Inflammatory macrophage treated with lipopolysaccharide for 4 hours (primary cell): Measurements from ENCODE around the gene NOTUM.

Experiments used
- DNase-seq: peaks from one replicate; pipeline ENCODE4 v3.0.0-alpha.2; 2020

Gene NOTUM

DNA sequence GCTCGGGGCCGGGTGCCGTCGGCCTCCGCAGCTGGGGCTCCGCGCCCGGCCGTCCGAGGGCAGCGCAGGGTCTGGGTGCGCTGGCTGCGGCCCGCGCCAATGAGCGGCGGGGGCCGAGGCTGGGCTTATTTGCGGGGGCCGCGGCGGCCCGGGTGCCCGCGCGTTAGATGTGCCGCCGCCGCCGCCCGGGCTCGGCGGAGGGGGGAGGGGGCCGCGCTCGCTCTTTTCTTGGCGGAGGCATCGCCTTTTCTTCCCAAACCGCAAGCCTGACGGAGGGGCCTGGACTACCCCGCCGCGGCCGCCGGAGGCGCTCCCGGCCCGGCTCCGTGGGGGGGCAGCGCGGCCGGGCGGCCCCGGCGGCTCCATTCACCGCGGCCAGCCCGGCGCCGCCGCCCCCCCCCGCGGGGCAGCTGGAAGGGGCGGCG lies at the start of gene NOTUM:
NOTUM (minus strand) TSS at position 101 of the 425 bp plus-strand sequence. CDS start 278 bp downstream, outside the sequence.
- DNase-seq, result no peak

- DNase-seq, result no peak
Measured at GRCh38 chr17:82009413-82009812, 48.4 kb upstream of the NOTUM start.

- DNase-seq, result no peak
Measured at GRCh38 chr17:82008941-82009405, 48.0 kb upstream of the NOTUM start.

DNA sequence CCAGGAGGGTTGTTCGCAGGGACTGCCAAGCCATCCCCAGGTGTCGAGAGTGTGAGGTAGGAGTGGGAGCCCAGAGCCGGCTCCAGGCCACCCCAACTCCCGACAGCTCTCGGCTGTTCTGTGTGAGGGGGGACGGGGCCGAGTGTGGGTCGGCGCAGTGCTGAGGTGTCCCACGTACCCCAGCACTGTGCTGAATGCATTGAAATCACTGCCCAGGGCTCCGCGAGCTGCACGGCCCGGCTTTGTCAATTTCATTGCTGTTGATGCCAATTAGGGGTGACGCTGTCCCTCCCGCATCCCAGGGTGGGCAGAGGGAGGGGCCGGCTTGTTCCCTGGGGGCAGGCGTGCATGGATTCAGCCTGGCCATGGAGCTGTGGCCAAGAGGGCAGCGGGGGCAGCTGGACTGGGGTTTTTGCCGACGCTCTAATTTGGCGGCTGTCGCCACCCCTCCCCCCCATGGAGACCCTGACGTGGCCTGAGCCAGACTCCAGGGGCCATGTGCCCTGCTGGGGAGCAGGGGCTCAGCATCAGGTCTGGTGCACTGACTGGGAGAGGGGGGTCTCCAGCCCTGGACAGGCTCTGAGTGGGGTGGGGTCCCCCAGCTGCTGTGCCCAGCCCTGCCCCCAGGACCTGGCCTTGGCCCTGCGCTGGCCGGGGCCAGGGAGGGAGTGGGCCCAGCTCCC lies 47.4 kb upstream of the NOTUM start:
- no peak for DNase-seq

DNA sequence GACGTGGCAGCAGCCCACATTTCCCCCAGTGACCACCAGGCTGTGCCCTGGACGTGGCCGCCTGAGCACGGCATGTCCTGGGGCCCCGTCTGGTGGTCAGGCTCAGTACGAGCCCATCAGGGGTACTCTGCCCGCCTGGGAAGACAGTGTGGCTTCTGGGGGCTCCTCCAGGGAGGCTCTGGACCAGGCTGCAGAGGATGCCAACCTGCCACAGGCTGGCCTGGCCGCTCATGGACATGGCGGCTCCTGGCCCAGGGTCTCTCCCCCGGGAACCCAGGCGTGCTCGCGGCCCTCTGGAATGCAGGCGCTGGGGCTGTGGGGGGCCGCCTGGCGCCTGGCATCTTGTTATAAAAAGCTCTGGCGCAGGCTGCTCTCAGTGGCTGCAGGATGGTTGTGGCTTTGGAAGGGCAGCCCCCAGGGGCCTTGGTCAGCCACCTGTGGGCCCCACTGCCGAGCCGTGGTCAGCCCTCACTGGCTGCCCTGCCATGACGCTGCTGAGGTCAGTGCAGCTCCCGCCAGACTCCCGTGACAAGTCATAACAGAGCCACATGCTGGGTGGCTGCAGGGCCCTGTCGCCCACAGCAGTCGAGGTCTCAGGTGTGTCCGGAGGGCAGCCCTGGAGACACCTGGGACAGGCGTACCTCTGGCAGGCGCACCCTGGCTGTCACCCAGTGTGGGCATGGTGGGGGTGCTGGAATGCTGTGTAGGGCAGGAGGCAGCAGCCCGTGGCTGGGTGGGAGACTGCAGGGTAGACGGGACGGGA lies 46.7 kb upstream of the NOTUM start:
- no peak for DNase-seq

DNA sequence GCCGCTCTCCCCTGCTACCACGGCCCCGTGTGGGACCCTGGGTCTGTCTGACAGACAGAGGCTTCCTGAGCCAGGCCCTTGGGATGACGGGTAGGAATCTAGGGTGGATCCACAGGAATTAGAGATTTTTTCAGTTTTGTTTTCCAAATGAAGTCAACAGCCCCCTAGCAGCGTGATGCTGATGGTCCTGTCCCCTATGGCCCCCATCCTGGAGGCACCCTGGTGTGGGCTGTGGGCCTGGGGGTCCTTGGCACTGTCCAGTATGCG lies 46.2 kb upstream of the NOTUM start:
- no peak for DNase-seq

- no peak for DNase-seq
Measured at GRCh38 chr17:82006468-82007227, 45.7 kb upstream of the NOTUM start.

- no peak for DNase-seq
Measured at GRCh38 chr17:82005701-82006348, 44.8 kb upstream of the NOTUM start.

DNA sequence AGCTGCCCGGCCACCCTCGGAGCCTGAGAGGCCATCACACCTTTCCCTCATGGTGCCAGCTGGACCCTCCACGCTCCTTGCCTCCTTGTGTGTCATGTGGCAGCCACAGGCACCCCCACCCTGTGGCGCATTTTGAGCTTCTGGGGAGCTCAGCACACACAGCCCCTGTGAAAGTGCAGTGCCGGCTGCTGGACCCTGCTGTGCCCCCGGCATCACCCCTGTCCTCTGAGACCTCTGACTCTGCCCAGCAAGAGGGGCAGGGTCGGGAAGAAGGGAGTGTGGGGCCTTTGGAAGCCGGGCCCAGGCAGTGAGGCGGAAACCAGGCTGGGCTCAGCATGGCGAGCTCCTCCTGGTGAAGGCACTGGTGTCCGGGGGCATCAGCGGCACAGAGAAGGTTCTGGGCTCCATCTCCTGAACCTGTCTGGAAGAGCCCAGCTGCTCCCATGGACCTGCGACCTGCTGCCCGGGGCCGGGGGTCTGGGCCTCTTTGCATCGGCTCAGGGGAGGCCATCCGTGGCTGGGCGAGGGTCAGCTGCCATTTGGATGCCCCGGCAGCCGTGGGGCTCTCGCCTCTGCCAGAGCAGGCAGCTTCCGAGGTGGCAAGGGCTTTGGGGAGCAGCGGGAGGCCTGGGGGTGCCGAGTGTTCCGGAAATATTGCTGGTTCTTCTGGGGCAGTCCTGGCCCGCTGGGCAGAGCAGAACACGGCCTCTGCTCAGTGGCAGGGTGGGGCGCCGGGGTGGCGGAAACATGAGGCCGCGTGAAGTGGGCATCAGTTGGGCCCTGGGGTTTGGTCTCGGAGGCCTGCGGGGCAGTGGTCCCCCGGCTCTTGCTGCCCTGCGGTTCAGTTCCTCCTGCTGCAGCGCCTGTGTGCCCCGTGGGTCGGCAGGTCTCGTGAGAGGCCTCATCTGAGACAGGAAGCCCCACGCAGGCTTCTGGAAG lies 43.8 kb upstream of the NOTUM start:
- DNase-seq, result no peak

GRCh38 chr17:82003411-82004381 lies 42.7 kb upstream of the NOTUM start:
- DNase-seq, result no peak

DNA sequence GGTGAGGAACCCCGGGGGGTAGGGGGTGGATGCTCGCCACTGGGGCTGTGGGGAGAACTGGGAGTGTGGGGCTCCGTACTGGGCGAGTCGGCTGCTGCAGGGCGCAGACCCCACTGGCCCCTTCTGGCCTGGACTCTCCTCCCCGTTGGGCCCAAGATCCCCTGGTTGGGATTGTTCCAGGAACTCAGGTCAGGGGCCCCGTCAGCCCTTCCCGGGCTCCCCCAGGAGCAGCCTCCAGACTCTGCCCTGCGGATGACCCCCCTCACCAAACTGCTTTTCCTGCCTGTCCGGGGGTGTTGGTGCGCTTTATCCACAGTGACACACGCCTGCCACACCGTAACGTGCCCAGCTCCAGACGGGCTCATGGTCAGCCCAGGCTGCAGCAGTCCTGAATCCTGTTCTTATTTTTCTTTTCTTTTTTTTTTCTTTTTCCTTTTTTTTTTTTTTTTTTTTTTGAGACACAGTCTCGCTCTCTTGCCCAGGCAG lies 40.6 kb upstream of the NOTUM start:
- DNase-seq, result no peak

GRCh38 chr17:82000803-82001570 lies 40.0 kb upstream of the NOTUM start:
- no peak for DNase-seq

- no peak for DNase-seq
Measured at GRCh38 chr17:81999976-82000802, 39.2 kb upstream of the NOTUM start.

DNA sequence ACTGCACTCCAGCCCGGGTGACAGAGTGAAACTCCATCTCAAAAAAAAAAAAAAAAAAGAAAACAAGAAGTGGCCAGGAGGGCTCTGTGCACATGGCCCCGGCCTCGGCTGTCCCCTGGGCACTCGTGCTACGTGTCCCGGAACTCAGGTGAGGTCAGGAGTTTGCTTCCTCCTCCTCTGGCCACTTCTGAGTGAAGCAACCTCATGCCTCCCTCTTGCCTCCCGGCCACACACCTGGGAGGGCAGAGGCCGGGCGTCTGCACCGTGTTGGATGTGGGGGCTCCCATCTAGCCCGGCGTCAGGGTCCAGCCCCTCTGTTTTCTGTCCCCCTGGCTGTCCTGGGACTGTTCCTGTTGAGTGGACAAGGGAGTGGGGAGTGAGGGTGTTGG lies 38.6 kb upstream of the NOTUM start:
- no peak for DNase-seq

DNA sequence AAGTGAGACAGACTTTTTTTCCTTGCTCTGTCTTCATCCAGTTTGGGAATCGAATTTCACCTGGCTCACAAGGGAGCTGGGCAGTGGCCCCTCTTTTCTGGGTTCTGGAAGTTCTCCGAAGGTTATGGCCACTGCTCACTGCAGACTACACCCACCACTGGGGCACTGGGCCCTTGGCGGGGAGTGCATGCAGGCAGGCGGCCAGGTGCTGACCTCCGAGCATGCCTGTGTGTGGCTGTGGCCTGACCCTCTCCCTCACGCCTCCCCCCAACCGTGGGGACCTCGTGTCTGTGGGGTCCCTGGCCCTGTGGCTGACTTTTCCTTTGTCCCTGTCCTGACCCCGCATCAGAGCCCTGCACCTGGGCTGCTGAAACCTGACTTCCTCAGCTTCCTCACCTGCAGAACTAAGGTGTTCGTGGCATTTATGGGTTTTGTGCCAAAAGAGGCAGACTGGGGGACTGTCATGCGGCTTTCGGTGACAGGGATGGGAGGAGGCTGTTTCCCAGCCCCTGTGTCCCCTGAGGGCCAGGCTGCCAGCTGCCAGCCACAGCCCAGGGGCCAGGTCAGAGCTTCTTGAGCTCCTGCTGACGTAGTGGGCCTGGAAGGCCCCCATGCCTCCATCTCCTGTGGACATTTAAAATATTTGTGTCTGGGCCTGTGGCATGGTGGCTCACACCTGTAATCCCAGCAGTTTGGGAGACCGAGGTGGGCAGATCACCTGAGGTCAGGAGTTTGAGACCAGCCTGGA lies 37.9 kb upstream of the NOTUM start:
- DNase-seq, result no peak

DNA sequence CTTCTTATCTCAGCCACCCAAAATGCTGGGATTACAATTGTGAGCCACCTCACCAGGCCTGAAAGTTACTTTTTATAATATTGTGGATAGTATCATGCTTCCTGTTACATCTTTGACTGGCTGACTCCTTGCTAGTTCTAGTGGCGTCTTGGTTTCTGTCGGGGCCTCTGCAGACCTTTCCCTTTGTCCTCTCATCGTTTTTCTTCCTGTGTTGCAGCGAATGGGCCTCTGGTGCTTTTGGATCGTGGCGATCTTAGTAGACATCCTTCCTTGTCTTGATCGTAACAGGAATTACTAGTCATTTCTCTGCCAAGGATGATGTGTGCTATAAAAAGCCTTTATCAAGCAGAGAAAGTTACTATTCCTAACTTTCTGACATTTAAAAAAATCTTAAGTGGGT lies 37.2 kb upstream of the NOTUM start:
- no peak for DNase-seq

DNA sequence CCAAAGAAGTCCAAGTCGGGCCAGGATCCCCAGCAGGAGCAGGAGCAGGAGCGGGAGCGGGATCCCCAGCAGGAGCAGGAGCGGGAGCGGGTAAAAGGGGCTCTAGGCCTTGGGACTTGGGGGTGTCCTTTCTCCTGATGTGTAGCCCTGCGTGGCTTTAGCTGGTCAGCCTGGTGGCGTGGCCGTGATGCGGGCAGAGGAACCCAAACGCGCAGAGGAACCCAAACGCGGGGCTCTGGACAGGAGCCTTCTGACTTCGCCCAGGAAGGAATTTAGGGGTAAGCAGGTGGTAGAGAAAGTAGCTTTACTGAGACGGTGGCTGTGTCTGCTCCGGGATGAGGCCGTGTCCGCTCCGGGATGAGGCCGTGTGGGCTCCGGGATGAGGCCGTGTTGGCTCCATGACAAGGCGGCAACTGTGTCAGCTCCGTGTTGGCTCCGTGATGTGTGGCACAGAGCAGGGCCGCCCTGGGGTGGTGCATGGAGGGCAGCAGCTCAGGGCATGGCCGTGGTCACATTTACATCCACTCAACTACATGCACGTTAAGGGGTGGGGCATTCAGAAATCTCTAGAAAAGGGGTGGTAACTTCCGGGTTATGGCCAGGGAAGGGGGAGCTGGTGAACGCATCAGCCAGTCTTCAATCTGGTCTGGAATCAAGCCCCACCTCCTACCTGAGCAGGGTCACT lies 35.9 kb upstream of the NOTUM start:
- no peak for DNase-seq
